Measurements from ENCODE around the gene CHRNA4. TPM values are rescaled to one million over a fixed set of nuclear protein-coding genes. Genes with fewer than 3 reads are reported as not detected.

The CHRNA4 gene
- total and polyA plus RNA-seq, 2 of the 13 experiments (the other 11 are each of a cell fraction or from before 2014, with no cell fraction given) = not detected

DNA sequence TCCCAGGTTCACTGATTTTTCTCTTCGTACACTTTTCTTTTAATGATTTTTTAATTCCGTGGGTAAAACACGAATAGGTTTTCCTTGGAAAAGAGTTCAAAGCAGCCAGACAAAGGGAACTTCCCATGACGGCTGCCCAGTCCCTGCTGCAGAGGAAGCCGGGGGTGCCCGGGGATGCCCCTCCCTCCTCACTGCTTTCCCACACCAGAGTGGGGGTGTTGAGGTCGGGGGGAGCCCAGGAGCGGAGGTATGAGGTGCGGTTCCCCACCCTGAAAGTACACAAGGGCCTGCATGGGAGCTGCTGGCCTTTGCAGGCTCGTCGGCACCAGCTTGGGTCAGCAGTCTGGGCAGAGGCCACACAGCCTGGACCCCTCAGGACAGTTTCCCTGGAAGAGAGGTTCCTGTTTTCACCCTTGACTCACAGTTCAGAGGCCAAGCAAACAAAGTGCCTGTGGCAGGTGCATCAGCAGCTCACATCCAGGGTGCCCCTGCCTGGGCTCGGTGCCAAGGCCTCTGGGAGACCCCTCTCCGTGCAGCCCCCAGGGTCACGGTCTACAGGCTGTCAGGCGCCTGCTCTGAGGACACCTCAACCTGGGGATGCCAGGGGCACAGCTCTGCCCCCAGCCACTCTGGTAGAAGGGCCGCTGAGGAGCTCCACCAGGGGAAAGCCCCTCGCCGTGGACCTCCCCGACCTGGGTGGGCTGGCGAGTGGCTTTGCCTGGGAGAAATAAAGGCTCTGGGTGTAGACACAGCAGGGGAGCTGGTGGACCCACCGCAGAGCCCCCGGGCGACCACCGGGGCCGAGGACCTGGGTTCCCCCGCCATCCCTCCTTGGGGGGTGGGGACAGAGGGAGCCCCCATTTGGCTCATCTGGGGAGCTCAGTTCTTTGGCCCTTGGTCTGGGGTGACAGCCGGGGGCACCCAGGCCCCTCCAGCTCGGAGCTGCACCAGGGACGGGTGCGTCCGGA, 15.4 kb upstream of the CHRNA4 start (continued):
- TF ChIP-seq PBX3 (CRISPR knock-in tag; IDR thresholded peaks at IDR 0.05; ENCODE audit: borderline replicate concordance) (no peak), ATRX (CRISPR knock-in tag; IDR thresholded peaks at IDR 0.05; ENCODE audit: borderline replicate concordance) (no peak), ZNF44 (CRISPR knock-in tag; IDR thresholded peaks at IDR 0.05) (no peak), AGO1 (IDR thresholded peaks at IDR 0.05; ENCODE audit: low read depth, low read length, poor library complexity, severe bottlenecking) (peak; percentile 38), ZNF292 (CRISPR knock-in tag; IDR thresholded peaks at IDR 0.05; ENCODE audit: borderline replicate concordance, low read depth) (0 out of 2 replicates have a peak, but pooled peaks have one; percentile 24), ZNF256 (CRISPR knock-in tag; conservative IDR thresholded peaks at IDR 0.05) (no peak), HIVEP1 (CRISPR knock-in tag; IDR thresholded peaks at IDR 0.05) (peak; percentile 82), ZNF549 (CRISPR knock-in tag; IDR thresholded peaks at IDR 0.05) (no peak), ATF5 (CRISPR knock-in tag; IDR thresholded peaks at IDR 0.05; ENCODE audit: low read depth) (no peak), SRY (CRISPR knock-in tag; IDR thresholded peaks at IDR 0.05) (0 out of 2 replicates have a peak, but pooled peaks have one; percentile 27), ZNF776 (CRISPR knock-in tag; IDR thresholded peaks at IDR 0.05) (no peak), SRF (IDR thresholded peaks at IDR 0.05; ENCODE audit: low read depth, low read length) (no peak), MED1 (CRISPR knock-in tag; IDR thresholded peaks at IDR 0.05) (no peak), U2AF1 (optimal IDR thresholded peaks at IDR 0.05; ENCODE audit: low read depth, low read length) (no peak), HNF4G (IDR thresholded peaks at IDR 0.05; ENCODE audit: borderline replicate concordance, low read depth, low read length) (peak; percentile 48; the same call in 1 of the 2 replicates), HNF4G (CRISPR knock-in tag; IDR thresholded peaks at IDR 0.05; ENCODE audit: borderline replicate concordance, low read depth) (no peak), YY1 (IDR thresholded peaks at IDR 0.05; ENCODE audit: insufficient read depth, insufficient replicate concordance, low read depth, low read length) (no peak), CEBPZ (IDR thresholded peaks at IDR 0.05; ENCODE audit: low read length) (no peak)
- TF ChIP-seq, protein P1, sequence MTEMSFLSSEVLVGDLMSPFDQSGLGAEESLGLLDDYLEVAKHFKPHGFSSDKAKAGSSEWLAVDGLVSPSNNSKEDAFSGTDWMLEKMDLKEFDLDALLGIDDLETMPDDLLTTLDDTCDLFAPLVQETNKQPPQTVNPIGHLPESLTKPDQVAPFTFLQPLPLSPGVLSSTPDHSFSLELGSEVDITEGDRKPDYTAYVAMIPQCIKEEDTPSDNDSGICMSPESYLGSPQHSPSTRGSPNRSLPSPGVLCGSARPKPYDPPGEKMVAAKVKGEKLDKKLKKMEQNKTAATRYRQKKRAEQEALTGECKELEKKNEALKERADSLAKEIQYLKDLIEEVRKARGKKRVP (CRISPR knock-in tag; IDR thresholded peaks at IDR 0.05) = no peak
- TF ChIP-seq, protein P2, sequence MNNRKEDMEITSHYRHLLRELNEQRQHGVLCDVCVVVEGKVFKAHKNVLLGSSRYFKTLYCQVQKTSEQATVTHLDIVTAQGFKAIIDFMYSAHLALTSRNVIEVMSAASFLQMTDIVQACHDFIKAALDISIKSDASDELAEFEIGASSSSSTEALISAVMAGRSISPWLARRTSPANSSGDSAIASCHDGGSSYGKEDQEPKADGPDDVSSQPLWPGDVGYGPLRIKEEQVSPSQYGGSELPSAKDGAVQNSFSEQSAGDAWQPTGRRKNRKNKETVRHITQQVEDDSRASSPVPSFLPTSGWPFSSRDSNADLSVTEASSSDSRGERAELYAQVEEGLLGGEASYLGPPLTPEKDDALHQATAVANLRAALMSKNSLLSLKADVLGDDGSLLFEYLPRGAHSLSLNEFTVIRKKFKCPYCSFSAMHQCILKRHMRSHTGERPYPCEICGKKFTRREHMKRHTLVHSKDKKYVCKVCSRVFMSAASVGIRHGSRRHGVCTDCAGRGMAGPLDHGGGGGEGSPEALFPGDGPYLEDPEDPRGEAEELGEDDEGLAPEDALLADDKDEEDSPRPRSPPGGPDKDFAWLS (CRISPR knock-in tag; IDR thresholded peaks at IDR 0.05; ENCODE audit: borderline replicate concordance) = no peak
